H1 (cell line): ENCODE data around the gene RALGAPA2.

ENCODE experiments used
- CBX8 ChIP-seq: fragments of 300-800, 300-1000 bp; sonication (generic); IDR thresholded peaks from 2 replicates; pipeline ENCODE4 v1.7.1; 2016; ENCODE audit warnings: low read depth, low read length, borderline replicate concordance
- CHD1 ChIP-seq: IDR thresholded peaks from 2 replicates; pipeline ENCODE4 v1.6.1; 2012; ENCODE audit warnings: low read depth, low read length, improper control_type of control experiment
- EZH2 ChIP-seq: fragments of 200-600 bp; sonication (generic); IDR thresholded peaks from 2 replicates; pipeline ENCODE4 v1.7.1; 2012; ENCODE audit warnings: low read depth, mild to moderate bottlenecking, moderate library complexity, low read length, inconsistent platforms; ENCODE audit not compliant: severe bottlenecking
- HDAC6 ChIP-seq: IDR thresholded peaks from one replicate; pipeline ENCODE4 v1.7.1; 2012; ENCODE audit warnings: low read depth, mild to moderate bottlenecking, inconsistent platforms, low read length, moderate library complexity
- POLR2A ChIP-seq, 2 experiments: IDR thresholded peaks; 1 replicate in 1 of 2; 2 replicates in 1 of 2; pipeline ENCODE4 v1.6.1; 2011; ENCODE audit warnings: low read depth in 2 of 2, low read length in 2 of 2, mild to moderate bottlenecking in 2 of 2; ENCODE audit errors: control extremely low read depth in 1 of 2
- RFX5 ChIP-seq: IDR thresholded peaks from 2 replicates; pipeline ENCODE4 v1.6.1; 2011; ENCODE audit warnings: low read depth, low read length, improper control_type of control experiment, borderline replicate concordance
- SIN3A ChIP-seq, 2 experiments: IDR thresholded peaks in 1 of 2; conservative IDR thresholded peaks in 1 of 2; 2 replicates each; pipeline ENCODE4 v1.6.1; 2011 to 2012; ENCODE audit warnings: low read length in 2 of 2, improper control_type of control experiment in 1 of 2, low read depth in 1 of 2, mild to moderate bottlenecking in 1 of 2
- SRF ChIP-seq: IDR thresholded peaks from 2 replicates; pipeline ENCODE4 v1.6.1; 2011; ENCODE audit warnings: mild to moderate bottlenecking, low read depth, low read length, moderate library complexity
- TAF1 ChIP-seq: IDR thresholded peaks from 2 replicates; pipeline ENCODE4 v1.6.1; 2011; ENCODE audit warnings: mild to moderate bottlenecking, low read depth, low read length
- ZNF274 ChIP-seq: IDR thresholded peaks from 2 replicates; pipeline ENCODE4 v1.7.0; 2012; ENCODE audit warnings: low read length, borderline replicate concordance; ENCODE audit errors: extremely low read depth
- TF ChIP-seq, protein P1 (sequence below), 3 experiments: IDR thresholded peaks; 1 replicate in 2 of 3; 2 replicates in 1 of 3; pipeline versions ENCODE4 v1.5.1 to v1.6.1; 2011; ENCODE audit warnings: low read length in 3 of 3, mild to moderate bottlenecking in 3 of 3, inconsistent platforms in 2 of 3, low read depth in 1 of 3, moderate library complexity in 1 of 3; ENCODE audit not compliant: insufficient read depth in 1 of 3; ENCODE audit errors: control extremely low read depth in 1 of 3

DNA sequence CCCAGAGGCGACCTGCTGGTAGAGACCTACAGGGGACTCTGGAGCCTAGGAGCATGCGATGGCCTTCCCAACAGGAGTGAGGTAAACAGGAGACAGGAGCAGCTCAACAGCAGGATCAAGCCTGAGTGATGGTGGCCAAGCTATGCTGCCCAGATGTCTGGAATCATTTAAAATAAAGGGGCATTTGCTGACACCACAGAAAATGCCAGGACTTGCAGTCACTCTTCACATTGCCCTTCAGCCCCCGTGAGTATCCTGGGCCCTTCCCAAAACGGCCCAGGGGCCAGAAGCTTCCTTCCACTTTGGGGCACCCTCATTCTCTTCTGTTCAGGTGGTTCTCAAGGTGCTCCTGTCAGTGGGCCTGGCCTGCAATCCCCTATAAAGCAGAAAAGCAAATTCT lies 321.3 kb downstream of the RALGAPA2 start:
- TF ChIP-seq, protein P1, sequence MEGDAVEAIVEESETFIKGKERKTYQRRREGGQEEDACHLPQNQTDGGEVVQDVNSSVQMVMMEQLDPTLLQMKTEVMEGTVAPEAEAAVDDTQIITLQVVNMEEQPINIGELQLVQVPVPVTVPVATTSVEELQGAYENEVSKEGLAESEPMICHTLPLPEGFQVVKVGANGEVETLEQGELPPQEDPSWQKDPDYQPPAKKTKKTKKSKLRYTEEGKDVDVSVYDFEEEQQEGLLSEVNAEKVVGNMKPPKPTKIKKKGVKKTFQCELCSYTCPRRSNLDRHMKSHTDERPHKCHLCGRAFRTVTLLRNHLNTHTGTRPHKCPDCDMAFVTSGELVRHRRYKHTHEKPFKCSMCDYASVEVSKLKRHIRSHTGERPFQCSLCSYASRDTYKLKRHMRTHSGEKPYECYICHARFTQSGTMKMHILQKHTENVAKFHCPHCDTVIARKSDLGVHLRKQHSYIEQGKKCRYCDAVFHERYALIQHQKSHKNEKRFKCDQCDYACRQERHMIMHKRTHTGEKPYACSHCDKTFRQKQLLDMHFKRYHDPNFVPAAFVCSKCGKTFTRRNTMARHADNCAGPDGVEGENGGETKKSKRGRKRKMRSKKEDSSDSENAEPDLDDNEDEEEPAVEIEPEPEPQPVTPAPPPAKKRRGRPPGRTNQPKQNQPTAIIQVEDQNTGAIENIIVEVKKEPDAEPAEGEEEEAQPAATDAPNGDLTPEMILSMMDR (IDR thresholded peaks at IDR 0.05; ENCODE audit: control extremely low read depth in 1 of 3, insufficient read depth in 1 of 3, low read depth in 1 of 3, low read length in 3 of 3), result no peak
- no peak for TF ChIP-seq SIN3A (conservative IDR thresholded peaks at IDR 0.05 in 1 of 2, IDR thresholded peaks at IDR 0.05 in 1 of 2; ENCODE audit: low read depth in 1 of 2, low read length in 2 of 2)
- TF ChIP-seq CHD1, result no peak
- TF ChIP-seq TAF1, result no peak
- TF ChIP-seq HDAC6, result no peak
- TF ChIP-seq RFX5, result no peak
- no peak for TF ChIP-seq POLR2A (IDR thresholded peaks at IDR 0.05; ENCODE audit: control extremely low read depth in 1 of 2, low read depth in 2 of 2, low read length in 2 of 2)
- TF ChIP-seq EZH2, result no peak
- TF ChIP-seq ZNF274, result no peak
- TF ChIP-seq SRF, result no peak
- no peak for TF ChIP-seq CBX8
